ENCODE data around the gene SH2B2.
"Not testable (repeated sequence)": the region's sequence is repeated elsewhere in the genome, so short reads cannot be mapped to it uniquely, and the experiment has no call there.

Gene SH2B2

GRCh38 chr7:102330666-102331460 lies 44.2 kb downstream of the SH2B2 start:
- H3K9me3 ChIP-seq (ENCODE audit: low read depth, low read length); H3K4me3 ChIP-seq; H3K9ac ChIP-seq (ENCODE audit: insufficient read length): not testable (repeated sequence)

GRCh38 chr7:102335574-102335973 lies 48.9 kb downstream of the SH2B2 start:
- H3K9ac ChIP-seq (ENCODE audit: insufficient read length); H3K9me3 ChIP-seq (ENCODE audit: low read depth, low read length); DNase-seq (ENCODE audit: low read depth, low spot score); H3K4me3 ChIP-seq; H3K36me3 ChIP-seq (ENCODE audit: insufficient read depth, low read length); H3K27ac ChIP-seq: not testable (repeated sequence)

More at GRCh38 chr7:102330666-102331460, 44.2 kb downstream of the SH2B2 start:
- H3K27ac ChIP-seq; DNase-seq (ENCODE audit: low read depth, low spot score); H3K36me3 ChIP-seq (ENCODE audit: insufficient read depth, low read length): not testable (repeated sequence)

GRCh38 chr7:102337002-102337401 lies 50.3 kb downstream of the SH2B2 start:
- DNase-seq (ENCODE audit: low read depth, low spot score); H3K27ac ChIP-seq; H3K4me3 ChIP-seq; H3K36me3 ChIP-seq (ENCODE audit: insufficient read depth, low read length); H3K9me3 ChIP-seq (ENCODE audit: low read depth, low read length); H3K9ac ChIP-seq (ENCODE audit: insufficient read length): not testable (repeated sequence)

DNA sequence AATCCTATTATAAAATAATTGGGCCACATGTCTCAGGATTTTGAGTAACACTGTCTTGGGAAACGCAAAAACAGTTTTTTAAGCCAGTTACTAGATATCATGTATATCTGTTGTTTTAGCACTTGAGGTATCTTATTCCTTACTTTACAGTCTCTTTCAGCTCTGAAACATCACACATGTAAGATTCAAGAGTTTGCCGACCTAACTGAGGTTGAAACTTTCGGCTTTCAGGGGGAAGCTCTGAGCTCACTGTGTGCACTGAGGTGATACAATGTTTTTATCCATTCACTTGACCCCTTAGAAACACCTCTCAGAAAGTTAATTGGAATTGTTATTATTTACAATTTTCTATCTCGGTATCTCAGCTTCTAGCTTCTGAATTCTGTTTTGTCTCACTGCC lies 50.8 kb downstream of the SH2B2 start:
- H3K9ac ChIP-seq (ENCODE audit: insufficient read length); H3K4me3 ChIP-seq; DNase-seq (ENCODE audit: low read depth, low spot score); H3K36me3 ChIP-seq (ENCODE audit: insufficient read depth, low read length); H3K9me3 ChIP-seq (ENCODE audit: low read depth, low read length); H3K27ac ChIP-seq: not testable (repeated sequence)

DNA sequence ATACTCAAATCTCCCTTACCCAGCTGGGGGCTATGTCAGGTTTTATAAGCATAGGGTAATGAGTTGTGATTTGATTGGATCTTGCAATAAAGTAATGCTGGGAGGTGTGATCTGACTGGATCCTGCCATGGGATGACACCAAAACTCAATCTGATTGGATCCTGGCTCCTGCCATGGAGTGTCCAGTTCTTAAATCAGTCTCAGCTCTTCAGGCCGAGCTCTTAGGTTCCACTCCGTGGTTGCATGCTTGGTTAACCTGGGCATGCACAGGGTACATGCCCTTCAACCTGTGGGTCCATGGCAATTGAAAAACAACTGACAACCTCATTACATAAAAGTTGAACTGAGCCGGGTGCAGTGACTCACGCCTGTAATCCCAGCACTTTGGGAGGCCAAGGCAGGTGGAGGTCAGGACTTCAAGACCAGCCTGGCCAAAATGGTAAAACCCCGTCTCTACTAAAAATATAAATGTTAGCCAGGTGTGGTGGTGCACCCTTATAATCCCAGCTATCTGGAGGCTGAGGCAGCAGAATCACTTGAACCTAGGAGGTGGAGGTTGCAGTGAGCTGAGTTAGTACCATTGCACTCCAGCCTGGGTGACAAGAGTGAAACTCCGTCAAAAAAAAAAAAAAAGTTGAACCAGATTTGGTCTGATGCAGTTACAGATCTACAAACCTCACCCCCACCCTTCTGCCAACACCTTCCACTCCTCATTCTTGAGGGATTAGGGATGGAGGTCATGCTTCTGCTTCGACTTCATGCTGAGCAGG lies 54.1 kb downstream of the SH2B2 start:
- not testable (repeated sequence) for H3K9ac ChIP-seq (ENCODE audit: insufficient read length); H3K36me3 ChIP-seq (ENCODE audit: insufficient read depth, low read length); H3K9me3 ChIP-seq (ENCODE audit: low read depth, low read length); H3K27ac ChIP-seq; H3K4me3 ChIP-seq; DNase-seq (ENCODE audit: low read depth, low spot score)

GRCh38 chr7:102346983-102347382 lies 60.3 kb downstream of the SH2B2 start:
- H3K27ac ChIP-seq, H3K4me3 ChIP-seq: not testable (repeated sequence)

GRCh38 chr7:102356344-102356743 lies 69.7 kb downstream of the SH2B2 start, which contains the start of gene SPDYE6:
TSS of gene SPDYE6 (minus strand) at chr7:102356444. CDS start at chr7:102356023, 421 bp downstream.
- not testable (repeated sequence) for DNase-seq (ENCODE audit: low read depth, low spot score); H3K9ac ChIP-seq (ENCODE audit: insufficient read length); H3K27ac ChIP-seq; H3K9me3 ChIP-seq (ENCODE audit: low read depth, low read length); H3K36me3 ChIP-seq (ENCODE audit: insufficient read depth, low read length); H3K4me3 ChIP-seq

More at GRCh38 chr7:102346983-102347382, 60.3 kb downstream of the SH2B2 start:
- not testable (repeated sequence) for DNase-seq (ENCODE audit: low read depth, low spot score); H3K36me3 ChIP-seq (ENCODE audit: insufficient read depth, low read length); H3K9ac ChIP-seq (ENCODE audit: insufficient read length); H3K9me3 ChIP-seq (ENCODE audit: low read depth, low read length)

- DNase-seq (ENCODE audit: low read depth, low spot score): peak; percentile 95
- H3K9me3 ChIP-seq (ENCODE audit: low read depth, low read length); H3K27ac ChIP-seq; H3K36me3 ChIP-seq (ENCODE audit: insufficient read depth, low read length): not testable (repeated sequence)
- H3K9ac ChIP-seq (ENCODE audit: insufficient read length): peak overlapping the region; percentile 83
- peak; percentile 90 for TF ChIP-seq POLR2AphosphoS5 (IDR thresholded peaks at IDR 0.05; ENCODE audit: borderline replicate concordance, low read depth, low read length)
- H3K4me3 ChIP-seq: peak overlapping the region; percentile 85
Observed at GRCh38 chr7:102363549-102364393, 77.1 kb downstream of the SH2B2 start.

- not testable (repeated sequence) for DNase-seq (ENCODE audit: low read depth, low spot score); H3K36me3 ChIP-seq (ENCODE audit: insufficient read depth, low read length); H3K27ac ChIP-seq; H3K9me3 ChIP-seq (ENCODE audit: low read depth, low read length)
- H3K4me3 ChIP-seq: peak overlapping the region; percentile 85
- peak overlapping the region; percentile 83 for H3K9ac ChIP-seq (ENCODE audit: insufficient read length)
Observed at GRCh38 chr7:102364394-102364886, 77.8 kb downstream of the SH2B2 start.

GRCh38 chr7:102365390-102365789 lies 78.7 kb downstream of the SH2B2 start:
- peaks cover 15% of the 10 kb centered on the region for H3K36me3 ChIP-seq (ENCODE audit: insufficient read depth, low read length)
- not testable (repeated sequence) for H3K9ac ChIP-seq (ENCODE audit: insufficient read length); DNase-seq (ENCODE audit: low read depth, low spot score); H3K4me3 ChIP-seq; H3K27ac ChIP-seq; H3K9me3 ChIP-seq (ENCODE audit: low read depth, low read length)

- peaks cover 18% of the 10 kb centered on the region for H3K36me3 ChIP-seq (ENCODE audit: insufficient read depth, low read length)
- H3K27ac ChIP-seq; H3K9me3 ChIP-seq (ENCODE audit: low read depth, low read length); H3K9ac ChIP-seq (ENCODE audit: insufficient read length); DNase-seq (ENCODE audit: low read depth, low spot score); H3K4me3 ChIP-seq: not testable (repeated sequence)
Observed at GRCh38 chr7:102370038-102370437, 83.4 kb downstream of the SH2B2 start.

Data from SK-N-MC (cell line).